Right lung (tissue), 10 donors: ENCODE results near the gene CLIC3. TPM values are rescaled to one million over a fixed set of nuclear protein-coding genes. Genes with fewer than 3 reads are reported as not detected.
A peak's percentile ranks its signal among the peaks of the same experiment; 100 is the strongest.
"Not testable (repeated sequence)": the region's sequence is repeated elsewhere in the genome, so short reads cannot be mapped to it uniquely, and the experiment has no call there.

Experiments
- DNase-seq, 2 donors: peaks; one replicate each; pipeline ENCODE4 v3.0.0-alpha.2; 2013
- long read RNA-seq, 8 donors: transcript quantifications; one replicate each; lab custom pipeline, GENCODE V29; 2026
- polyA plus RNA-seq, 5 donors: library from polyadenylated mRNA; unstranded; fragments of 120-200 nt; gene quantifications; one replicate each; pipeline versions ENCODE4 v1.2.1 to v1.2.3, GENCODE V29; 2013; ENCODE audit warnings: inconsistent platforms in 1 of 5, low replicate concordance in 1 of 5; ENCODE audit not compliant: insufficient read length in 5 of 5, insufficient read depth in 1 of 5

Gene CLIC3
- polyA plus RNA-seq: 10 to 100 TPM; 25.9 to 74.3 (median 43.8) TPM
- long read RNA-seq, donor 1, transcript CLIC3-203 (6 exons, 1,017 nt): major isoform, 77 of 90 reads
- long read RNA-seq, donor 1, partial matches to known transcripts: 11 of 90 reads
- long read RNA-seq, donor 1, other reads (novel, unspliced or antisense): 0 of 90 reads
- long read RNA-seq, donor 2, transcript CLIC3-203 (6 exons, 1,017 nt): major isoform, 25 of 26 reads
- long read RNA-seq, donor 2, partial matches to known transcripts: 0 of 26 reads
- long read RNA-seq, donor 2, other reads (novel, unspliced or antisense): 0 of 26 reads
- long read RNA-seq, donor 3, transcript CLIC3-203 (6 exons, 1,017 nt): major isoform, 60 of 61 reads
- long read RNA-seq, donor 3, partial matches to known transcripts: 0 of 61 reads
- long read RNA-seq, donor 3, other reads (novel, unspliced or antisense): 0 of 61 reads
- long read RNA-seq, donor 4, transcript CLIC3-203 (6 exons, 1,017 nt): major isoform, 32 of 38 reads
- long read RNA-seq, donor 4, partial matches to known transcripts: 5 of 38 reads
- long read RNA-seq, donor 4, other reads (novel, unspliced or antisense): 0 of 38 reads
- long read RNA-seq, donor 5, transcript CLIC3-203 (6 exons, 1,017 nt): major isoform, 59 of 73 reads
- long read RNA-seq, donor 5, partial matches to known transcripts: 11 of 73 reads
- long read RNA-seq, donor 5, other reads (novel, unspliced or antisense): 0 of 73 reads
- long read RNA-seq, donor 6, transcript CLIC3-201 (5 exons, 732 nt): minor isoform, 9 of 120 reads
- long read RNA-seq, donor 6, transcript CLIC3-203 (6 exons, 1,017 nt): major isoform, 101 of 120 reads
- long read RNA-seq, donor 6, partial matches to known transcripts: 9 of 120 reads
- long read RNA-seq, donor 6, other reads (novel, unspliced or antisense): 0 of 120 reads
- long read RNA-seq, donor 7, transcript CLIC3-203 (6 exons, 1,017 nt): major isoform, 49 of 58 reads
- long read RNA-seq, donor 7, partial matches to known transcripts: 7 of 58 reads
- long read RNA-seq, donor 7, other reads (novel, unspliced or antisense): 0 of 58 reads
- long read RNA-seq, donor 8, transcript CLIC3-203 (6 exons, 1,017 nt): major isoform, 18 of 18 reads
- long read RNA-seq, donor 8, partial matches to known transcripts: 0 of 18 reads
- long read RNA-seq, donor 8, other reads (novel, unspliced or antisense): 0 of 18 reads

DNA sequence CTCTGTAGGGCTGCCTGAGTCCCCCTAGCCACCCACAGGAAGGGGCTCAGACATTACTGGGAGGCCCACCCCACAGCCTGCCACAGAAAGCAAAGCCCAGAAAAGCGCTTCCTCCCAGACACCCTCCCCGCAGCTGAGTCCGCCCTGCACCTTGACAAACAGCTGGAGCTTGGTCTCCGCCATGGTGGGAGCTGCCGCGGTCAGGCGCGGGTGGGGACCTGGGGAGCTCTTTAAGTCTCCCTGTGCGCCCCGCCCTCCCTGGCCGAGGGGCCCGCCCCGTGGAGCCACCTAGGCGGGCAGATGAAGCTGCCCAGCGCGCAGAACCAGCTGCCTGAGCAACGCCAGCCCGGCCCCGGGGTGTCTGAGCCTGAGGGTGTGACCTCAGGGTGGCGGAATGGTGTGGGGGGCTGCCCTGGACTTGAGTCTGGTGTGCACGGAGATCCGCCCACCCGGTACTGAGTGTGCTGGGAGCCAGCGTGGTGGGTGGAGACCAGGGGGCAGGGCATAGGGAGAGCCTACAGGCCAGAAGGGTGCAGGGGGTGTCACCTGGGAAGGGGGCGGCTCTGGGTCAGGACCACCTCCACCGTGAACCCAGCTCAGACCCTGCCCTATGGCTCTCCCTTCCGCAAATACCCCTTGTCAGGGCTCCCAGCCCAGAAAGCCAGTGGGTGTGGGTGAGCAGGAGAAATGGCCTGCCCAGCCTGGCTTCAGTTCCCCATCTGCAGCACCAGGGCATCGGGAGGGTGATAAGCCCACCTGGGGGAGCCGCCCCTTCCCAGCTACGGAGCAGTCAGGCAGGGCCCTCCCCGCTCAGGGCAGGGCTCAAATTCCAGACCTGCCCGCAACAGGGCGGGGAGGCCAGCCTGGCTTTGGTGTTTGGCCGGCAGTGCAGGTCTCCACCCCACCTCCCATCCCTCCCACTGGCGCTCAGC is at the start of gene CLIC3:
TSS of gene CLIC3 (minus strand) at position 208 of the 932 bp plus-strand sequence. CDS start at position 183, 25 bp downstream.
- DNase-seq: peak in 1 of 2 donors; percentile 38

DNA sequence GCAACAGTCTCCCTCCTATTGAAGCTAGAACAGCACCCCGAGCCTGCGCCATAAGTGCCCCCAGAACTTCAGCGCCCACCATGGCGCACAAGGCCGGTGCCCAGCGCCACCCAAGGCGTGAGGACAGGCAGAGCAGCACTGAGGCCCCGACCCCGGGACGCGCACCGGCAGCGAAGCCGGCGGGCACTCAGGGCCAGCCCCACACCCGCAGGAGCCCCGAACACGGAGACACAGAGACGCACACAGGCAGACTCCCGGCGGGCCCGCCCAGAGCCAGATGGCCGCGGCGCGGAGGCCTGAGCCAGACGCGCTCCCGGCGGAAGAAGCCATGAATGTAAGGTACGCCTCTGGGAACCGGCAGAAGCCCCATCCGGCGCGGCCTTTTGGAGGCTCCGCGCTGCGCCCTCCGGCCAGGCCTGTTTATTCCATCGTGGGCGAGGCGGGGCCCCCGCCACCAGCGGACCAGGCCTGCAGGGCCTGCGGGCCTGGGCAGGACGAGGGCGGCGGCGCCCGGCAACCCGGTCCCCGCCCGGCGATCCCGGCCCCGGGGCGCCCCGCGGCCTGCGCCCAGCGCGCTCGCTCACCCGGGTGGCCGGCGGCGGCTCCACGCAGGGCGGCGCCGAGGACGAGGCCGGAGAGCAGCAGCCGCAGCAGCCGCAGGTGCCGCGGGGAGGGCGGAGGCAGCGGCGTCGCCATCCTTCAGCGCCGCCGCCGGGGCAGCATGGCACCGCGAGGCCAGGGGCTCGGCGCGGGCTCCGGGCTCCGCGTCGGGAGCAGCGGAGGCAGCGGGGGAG is 49.1 kb upstream of the CLIC3 start:
- no peak for DNase-seq

- no peak for DNase-seq
These were observed 48.3 kb upstream of the CLIC3 start for GRCh38 chr9:137044502-137045177.

GRCh38 chr9:137044037-137044436 is 47.7 kb upstream of the CLIC3 start:
- no peak for DNase-seq

DNA sequence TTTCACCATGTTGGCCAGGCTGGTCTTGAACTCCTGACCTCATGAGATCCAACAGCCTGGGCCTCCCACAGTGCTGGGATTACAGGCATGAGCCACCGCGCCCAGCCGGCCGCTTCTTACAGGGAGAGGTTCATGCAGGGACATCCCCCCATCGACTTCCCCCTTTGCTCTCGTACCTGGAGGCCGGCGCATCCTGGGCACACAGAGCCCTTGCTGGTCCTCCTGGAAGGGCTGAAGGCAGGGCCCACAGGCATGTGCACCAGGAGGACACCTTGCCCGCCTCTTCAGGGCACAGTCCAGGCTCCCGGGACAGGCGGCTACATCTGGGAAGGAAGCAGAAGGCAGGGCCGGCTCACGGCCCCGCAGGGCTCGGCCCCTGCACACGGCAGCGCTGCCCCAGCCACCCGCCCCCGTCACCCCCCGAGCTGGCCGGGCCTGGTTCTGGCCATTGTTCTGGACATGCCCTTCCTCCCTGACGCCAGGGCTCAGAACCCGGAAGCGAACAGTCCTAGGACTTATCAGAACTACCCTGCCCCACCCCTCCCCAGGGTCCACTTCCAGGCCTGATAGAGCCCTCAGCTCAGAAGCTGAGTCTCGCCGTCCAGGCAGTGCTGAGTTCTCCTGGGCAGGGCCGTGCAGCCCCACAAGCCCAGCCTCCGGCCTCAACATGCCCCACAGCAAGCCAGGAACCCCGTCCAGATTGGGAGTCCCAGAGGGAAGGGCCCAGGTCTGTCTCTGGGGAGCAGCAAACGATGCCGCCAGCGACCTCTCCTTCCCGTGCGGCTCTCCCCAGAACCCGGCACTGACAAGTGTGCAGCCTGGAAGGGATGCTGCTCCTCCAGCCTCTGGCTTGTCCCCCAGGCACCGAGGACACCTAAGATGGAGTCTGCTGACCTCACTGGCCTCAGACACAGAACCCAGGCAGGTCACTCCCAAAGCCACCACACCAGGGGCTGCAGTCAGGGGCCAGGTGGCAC is 46.7 kb upstream of the CLIC3 start:
- no peak for DNase-seq

GRCh38 chr9:137041124-137041523 is 44.8 kb upstream of the CLIC3 start:
- no peak for DNase-seq

- DNase-seq: no peak
These were observed 44.2 kb upstream of the CLIC3 start for GRCh38 chr9:137040568-137040967.

DNA sequence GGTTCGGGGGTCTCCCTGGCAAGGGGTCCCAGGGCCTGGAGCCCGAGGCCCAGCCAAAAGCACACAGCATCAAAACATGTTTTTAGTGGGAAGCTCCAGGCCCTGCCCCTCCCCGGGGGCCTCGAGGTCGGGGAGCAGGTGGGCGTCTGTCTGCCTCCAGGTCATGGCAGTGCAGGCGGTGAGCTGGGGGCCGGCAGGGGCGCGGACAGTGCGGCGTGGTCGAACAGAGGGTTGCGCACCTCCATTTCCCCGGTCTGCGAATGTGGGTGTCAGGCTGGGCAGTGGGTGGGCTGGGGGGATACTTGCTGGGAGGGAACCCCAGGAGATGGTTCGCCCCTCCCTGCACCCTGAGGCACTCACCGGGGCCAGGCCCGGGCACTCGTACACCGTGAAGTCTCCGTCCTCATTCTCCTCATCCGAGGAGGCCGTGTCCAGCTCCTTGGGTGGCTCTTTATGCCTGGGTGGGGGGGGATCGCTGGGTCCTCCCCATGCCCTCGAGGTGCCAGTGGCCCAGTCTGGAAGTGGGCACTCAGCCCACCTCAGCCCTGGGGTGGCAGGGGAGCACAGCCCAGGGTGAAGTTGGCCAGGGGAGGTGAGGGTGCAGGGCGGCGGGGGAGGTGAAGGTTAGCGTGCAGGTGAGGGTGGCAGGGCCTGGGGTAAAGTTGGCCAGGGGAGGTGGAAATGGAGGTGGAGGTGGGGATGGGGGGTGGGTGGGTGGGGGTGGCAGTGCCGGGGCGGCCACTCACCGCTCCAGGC is 43.4 kb upstream of the CLIC3 start:
- DNase-seq: no peak

GRCh38 chr9:137038916-137039315 is 42.5 kb upstream of the CLIC3 start:
- no peak for DNase-seq

- no peak for DNase-seq
These were observed 41.1 kb upstream of the CLIC3 start for GRCh38 chr9:137037483-137037882.

DNA sequence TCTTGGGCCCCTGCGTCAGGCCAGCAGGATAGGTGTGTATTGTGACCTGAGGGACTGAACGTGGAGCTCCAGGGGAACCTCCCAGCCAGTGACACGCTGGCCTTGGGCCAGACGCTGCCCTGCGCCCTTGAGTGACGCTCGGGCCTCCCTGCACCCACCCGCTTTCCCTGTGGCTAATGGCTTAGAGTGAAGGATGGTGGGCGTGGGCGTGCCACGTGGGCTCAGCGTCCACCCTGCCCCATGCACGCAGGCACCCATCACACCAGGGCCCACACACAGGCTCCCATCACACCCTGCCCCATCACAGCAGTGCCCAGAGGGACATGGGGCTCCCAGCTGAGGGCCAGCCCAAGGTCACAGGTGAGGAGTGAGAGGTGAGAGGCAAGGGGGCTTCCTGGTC is 40.7 kb upstream of the CLIC3 start:
- DNase-seq: no peak

DNA sequence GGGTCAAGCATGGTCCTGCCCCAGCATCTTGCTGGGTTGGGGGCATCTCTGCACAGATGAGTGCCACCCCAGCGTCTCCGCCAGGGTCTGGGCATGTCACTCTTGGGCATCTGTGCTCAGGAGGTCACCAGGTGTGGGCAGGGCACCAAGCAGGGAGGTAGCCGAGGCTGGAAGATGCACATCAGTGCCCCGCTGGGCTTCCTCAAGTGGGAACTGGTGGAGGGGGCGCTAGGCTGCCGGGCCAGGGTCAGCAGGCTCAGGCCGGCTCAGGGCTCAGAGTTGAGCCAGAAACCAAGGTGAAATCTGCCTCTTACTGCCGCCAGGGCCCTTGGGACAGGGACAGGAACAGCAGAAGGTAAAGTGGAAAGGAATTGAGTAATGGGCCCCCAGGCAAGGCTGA is 39.6 kb upstream of the CLIC3 start:
- no peak for DNase-seq

GRCh38 chr9:137035507-137035834 is 39.1 kb upstream of the CLIC3 start:
- DNase-seq: no peak

GRCh38 chr9:137034709-137035506 is 38.5 kb upstream of the CLIC3 start:
- DNase-seq: peak; percentile 72 to 81

DNA sequence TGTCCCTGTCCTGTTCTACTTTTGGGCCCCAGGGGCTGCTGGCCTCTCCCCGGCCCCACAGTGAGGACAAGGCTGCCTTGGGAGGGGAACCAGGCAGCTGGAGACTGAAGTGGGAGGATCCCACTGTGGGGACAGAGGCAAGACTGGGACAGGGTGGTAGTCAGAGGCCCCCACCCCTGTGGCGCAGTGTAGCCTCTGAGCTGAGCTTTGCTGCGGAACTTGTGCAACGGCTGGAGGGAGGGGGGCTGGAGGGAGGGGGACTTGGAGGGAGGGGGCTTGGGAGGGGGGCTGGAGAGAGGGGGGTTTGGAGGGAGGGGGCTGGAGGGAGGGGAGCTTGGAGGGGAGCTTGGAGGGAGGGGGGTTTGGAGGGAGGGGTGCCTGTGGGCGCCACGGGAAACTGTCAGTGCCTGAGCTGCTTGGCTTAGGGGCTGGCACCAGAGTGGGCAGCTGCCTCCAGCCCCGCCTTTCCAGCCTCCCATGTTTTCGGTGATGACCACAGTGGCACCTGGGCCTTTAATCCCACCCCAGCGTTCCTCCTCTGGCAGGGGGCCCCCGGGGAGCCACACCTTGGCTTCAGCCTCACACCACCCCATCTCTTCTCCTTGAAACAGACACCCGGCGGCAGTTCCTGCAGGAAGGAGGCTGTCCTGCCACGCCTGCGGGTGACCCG is 37.8 kb upstream of the CLIC3 start:
- DNase-seq: no peak

DNA sequence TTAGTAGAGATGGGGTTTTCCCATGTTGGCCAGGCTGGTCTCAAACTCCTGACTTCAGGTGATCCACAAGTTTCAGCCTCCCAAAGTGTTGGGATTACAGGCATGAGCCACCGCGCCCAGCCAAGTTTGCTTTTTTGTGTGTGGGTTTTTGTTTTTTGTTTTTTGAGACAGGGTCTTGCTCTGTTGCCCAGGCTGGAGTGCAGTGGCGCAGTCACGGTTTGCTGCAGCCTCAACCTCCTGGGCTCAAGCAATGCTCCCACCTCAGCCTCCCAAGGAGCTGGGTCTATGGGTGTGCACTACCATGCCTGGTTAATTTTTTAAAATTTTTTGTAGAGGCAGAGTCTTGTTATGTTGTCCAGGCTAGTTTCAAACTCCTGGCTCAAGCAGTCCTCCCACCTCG is 37.1 kb upstream of the CLIC3 start:
- DNase-seq: not testable (repeated sequence)
